ENCODE measurements around the gene C19orf33. TPM values are rescaled to one million over a fixed set of nuclear protein-coding genes. Genes with fewer than 3 reads are reported as not detected.
A peak's percentile ranks its signal among the peaks of the same experiment; 100 is the strongest.

The C19orf33 gene
- total RNA-seq, 8 experiments from 2014 or later = 2.4 TPM; not detected in 7

DNA sequence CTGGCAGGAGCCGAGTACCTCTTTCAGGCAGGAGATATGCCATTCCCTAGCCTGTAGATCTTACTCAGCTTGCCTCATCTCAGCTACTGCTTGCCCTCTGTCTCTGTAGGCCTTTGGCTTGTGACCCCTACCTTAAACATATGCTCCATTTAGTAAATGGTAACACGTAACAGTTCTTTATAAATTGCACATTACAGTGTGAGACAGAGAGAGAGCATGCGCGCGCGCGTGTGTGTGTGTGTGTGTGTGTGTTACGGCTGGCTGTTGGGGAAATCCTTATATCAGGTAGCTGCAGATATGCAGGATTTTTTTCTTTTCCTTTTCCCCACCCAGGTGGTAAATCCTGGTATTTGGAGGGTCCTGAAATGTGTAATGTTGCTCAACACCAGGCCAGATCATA is 35.5 kb upstream of the C19orf33 start:
- ATAC-seq (replicated peaks in 6 of 8) = no peak
- Histone ChIP-seq H3K27ac (no peak overlapping the region), H3K4me3 (no peak overlapping the region), H3K4me1 (replicated peaks in 1 of 2) (peaks cover 42 to 52% of the 10 kb centered on the region in 2 donors)
- in situ Hi-C loops (cut with MboI; ENCODE audit: low pct_unique_long_range_greater_than_20kb in 2 of 9, low sequenced_read_pairs in 9 of 9, unreplicated experiment in 9 of 9) = no loop called here
- WGBS, 10 experiments = 19 to 95% (median 62%) methylated on average over 1 to 8 of the region's 8 CpGs; no CpG with 5 or more reads in 4 of the 10 experiments

DNA sequence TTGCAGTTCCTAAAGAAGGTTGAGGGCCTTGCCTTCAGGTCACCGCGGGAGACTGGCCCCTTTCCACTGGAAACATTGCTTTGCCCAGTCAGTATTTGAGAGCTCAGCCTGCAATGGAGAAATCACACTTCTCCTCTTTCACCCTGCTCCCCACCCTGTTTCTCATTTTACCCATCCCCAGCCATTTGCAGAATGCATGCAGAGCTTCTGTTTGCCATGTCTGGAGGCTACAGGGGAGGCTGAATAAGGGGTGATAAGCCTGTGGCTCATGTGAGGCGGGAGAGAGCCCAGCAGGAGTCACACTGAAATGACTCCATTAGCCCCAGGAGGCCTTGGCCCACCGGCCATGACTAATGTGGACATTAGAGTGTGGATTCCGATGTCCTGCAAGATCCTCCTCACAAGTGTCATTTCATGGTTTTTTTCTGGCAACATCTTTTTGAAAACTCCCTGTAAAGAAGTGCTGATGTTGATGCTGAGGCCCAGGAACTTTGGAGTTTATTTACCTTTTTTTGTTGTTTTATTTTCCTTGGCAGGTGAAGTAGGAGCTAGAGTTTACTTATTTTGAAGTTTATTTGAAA is 33.4 kb upstream of the C19orf33 start:
- H3K27ac ChIP-seq = no peak overlapping the region
- in situ Hi-C loops (cut with MboI; ENCODE audit: low pct_unique_long_range_greater_than_20kb in 2 of 9, low sequenced_read_pairs in 9 of 9, unreplicated experiment in 9 of 9) = no loop called here

DNA sequence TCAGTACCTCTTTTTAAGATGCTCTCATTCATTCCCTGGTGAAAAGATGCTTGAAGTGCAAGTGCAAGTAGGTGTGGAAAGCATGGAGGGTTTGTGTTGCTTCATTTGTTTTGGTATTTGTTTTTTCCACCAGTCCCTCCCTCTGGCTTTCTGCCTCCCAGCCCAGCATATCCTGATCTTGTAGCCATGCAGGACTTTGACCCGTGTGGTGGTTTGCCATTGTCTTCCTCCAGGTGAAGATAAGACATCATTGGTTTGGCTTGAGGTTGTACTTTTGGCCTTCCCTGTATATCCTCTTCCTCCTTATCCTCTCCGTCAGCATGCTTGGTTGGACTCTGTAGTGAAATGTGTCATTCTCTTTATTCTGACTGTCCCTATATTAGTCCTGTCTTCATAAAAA is 30.6 kb upstream of the C19orf33 start:
- H3K4me1 ChIP-seq (replicated peaks in 1 of 2) = peaks cover 16 to 17% of the 10 kb centered on the region in 2 donors
- H3K27ac ChIP-seq = no peak overlapping the region
- ATAC-seq (replicated peaks in 6 of 8) = no peak
- no peak overlapping the region for H3K4me3 ChIP-seq
- in situ Hi-C loops (cut with MboI; ENCODE audit: low pct_unique_long_range_greater_than_20kb in 2 of 9, low sequenced_read_pairs in 9 of 9, unreplicated experiment in 9 of 9) = no loop called here
- WGBS, 10 experiments = 61 to 100% (median 71%) methylated on average over 1 to 2 of the region's 2 CpGs; no CpG with 5 or more reads in 4 of the 10 experiments

More for the DNA sequence above, 33.4 kb upstream of the C19orf33 start:
- H3K4me1 ChIP-seq (replicated peaks in 1 of 2) = peaks cover 34 to 38% of the 10 kb centered on the region in 2 donors
- no peak overlapping the region for H3K4me3 ChIP-seq
- WGBS, 10 experiments = 0 to 78% (median 62%) methylated on average over 1 to 5 of the region's 5 CpGs; no CpG with 5 or more reads in 4 of the 10 experiments
- ATAC-seq (replicated peaks in 6 of 8) = peak in 6 of 8 experiments; percentile 22 to 87 (median 59)

DNA sequence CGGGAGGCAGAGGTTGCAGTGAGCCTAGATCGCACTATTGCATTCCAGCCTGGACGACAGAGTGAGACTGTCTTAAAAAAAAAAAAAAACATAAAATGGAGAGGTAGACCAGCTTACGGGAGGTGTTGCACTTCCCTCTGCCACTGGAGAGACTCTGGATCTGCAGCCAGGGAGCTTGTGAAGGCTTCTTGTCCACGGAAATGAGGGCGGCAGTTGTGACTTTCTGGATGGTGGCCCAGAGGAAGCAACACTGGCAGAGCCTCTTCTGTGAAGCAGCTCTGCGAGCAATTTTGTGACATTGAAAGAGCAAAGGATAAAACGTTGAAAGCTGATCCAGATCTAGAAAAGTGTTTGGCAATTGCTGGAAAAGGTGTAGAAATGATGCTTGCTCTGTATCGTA is 29.3 kb upstream of the C19orf33 start:
- H3K4me3 ChIP-seq = no peak overlapping the region
- in situ Hi-C loops (cut with MboI; ENCODE audit: low pct_unique_long_range_greater_than_20kb in 2 of 9, low sequenced_read_pairs in 9 of 9, unreplicated experiment in 9 of 9) = no loop called here
- WGBS, 10 experiments = 20 to 89% (median 64%) methylated on average over 1 to 8 of the region's 9 CpGs; no CpG with 5 or more reads in 2 of the 10 experiments
- ATAC-seq (replicated peaks in 6 of 8) = no peak
- no peak overlapping the region for H3K27ac ChIP-seq
- peaks cover 9 to 16% of the 10 kb centered on the region in 2 donors for H3K4me1 ChIP-seq (replicated peaks in 1 of 2)

DNA sequence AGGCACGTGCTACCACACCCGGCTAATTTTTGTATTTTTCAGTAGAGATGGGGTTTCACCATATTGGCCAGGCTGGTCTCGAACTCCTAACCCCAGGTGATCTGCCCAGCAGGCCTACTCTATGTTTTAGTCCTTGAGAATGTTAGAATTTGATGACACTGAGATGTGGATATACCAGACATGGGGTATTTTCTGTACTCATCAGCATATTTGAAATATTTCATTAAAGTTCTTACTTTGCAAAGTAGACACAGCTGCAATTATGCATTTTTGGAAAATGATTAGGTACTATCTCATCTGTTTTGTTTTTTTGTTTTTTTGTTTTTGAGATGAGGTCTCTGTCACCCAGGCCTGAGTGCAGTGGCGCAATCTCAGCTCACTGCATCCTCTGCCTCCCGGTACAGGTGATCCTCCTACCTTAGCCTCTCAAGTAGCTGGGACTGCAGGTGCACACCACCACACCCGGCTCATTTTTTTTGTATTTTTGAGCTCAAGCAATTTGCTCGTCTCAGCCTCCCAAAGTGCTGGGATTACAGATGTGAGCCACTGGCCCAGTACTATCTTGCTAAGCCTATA is 27.0 kb upstream of the C19orf33 start:
- Histone ChIP-seq H3K4me1 (replicated peaks in 1 of 2) (peaks cover 0 to 8% of the 10 kb centered on the region in 2 donors), H3K27ac (no peak overlapping the region), H3K4me3 (no peak overlapping the region)
- no peak for ATAC-seq (replicated peaks in 6 of 8)
- 83 to 100% (median 95%) methylated on average over 1 to 6 of the region's 7 CpGs; no CpG with 5 or more reads in 4 of the 10 experiments for WGBS, 10 experiments
- in situ Hi-C loops (cut with MboI; ENCODE audit: low pct_unique_long_range_greater_than_20kb in 2 of 9, low sequenced_read_pairs in 9 of 9, unreplicated experiment in 9 of 9) = no loop called here

DNA sequence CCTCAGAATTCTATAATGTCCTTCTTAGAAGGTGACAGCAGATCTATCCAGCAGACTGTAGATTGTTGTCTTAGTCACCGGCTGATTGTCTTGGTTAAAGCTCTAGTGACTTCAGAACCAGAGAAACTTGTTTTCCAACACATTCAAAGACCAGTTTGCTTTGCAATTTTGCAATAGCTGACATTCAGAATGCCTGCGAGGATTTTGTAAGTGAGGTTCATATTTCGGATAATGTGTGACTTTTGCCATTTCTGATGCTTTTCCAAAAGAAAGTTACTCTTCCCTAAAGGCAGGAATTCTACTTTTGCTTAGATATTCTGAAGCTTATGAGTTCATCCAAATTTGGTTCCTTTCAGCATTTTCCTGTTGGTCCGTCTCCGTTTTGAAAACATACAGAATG is 26.5 kb upstream of the C19orf33 start:
- no peak overlapping the region for H3K27ac ChIP-seq
- no peak for ATAC-seq (replicated peaks in 6 of 8)
- in situ Hi-C loops (cut with MboI; ENCODE audit: low pct_unique_long_range_greater_than_20kb in 2 of 9, low sequenced_read_pairs in 9 of 9, unreplicated experiment in 9 of 9) = no loop called here
- H3K4me3 ChIP-seq = no peak overlapping the region
- WGBS, 10 experiments = 13 to 98% (median 80%) methylated on average over 2 to 5 of the region's 5 CpGs; no CpG with 5 or more reads in 1 of the 10 experiments
- H3K4me1 ChIP-seq (replicated peaks in 1 of 2) = peaks cover 0 to 8% of the 10 kb centered on the region in 2 donors

DNA sequence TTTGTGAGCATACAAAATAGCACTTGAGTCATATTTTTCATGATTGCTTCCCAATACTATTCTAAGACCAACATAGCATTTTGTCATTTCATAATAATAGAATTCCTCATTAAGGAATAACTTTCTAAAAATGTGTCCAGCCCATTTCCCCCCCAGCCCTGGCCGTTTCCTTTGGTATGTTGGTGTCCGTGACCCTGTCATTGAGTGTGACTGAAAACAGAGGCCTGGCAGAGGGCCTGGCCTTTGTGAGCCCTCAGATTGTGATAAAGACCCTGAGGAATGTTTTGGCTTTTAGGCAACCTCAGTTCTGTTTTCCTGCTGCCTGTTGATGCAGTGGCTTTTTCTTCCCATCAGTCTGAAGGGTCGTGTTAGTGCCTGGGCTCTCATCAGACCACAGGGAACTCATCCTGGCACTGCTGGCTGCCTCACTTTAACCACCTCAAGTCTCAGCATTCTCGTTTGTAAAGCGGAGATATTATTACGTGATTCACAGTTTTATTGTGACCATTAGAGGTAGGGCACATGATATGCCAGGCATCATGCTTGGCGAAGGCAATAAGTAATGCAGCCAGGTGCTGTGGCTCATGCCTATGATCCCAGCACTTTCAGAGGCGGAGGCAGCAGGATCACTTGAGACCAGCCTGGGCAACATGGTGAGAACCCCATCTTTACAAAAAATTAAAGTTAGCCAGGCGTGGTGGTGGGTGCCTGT is 25.9 kb upstream of the C19orf33 start:
- in situ Hi-C loops (cut with MboI; ENCODE audit: low pct_unique_long_range_greater_than_20kb in 2 of 9, low sequenced_read_pairs in 9 of 9, unreplicated experiment in 9 of 9) = no loop called here
- peaks cover 0 to 8% of the 10 kb centered on the region in 2 donors for H3K4me1 ChIP-seq (replicated peaks in 1 of 2)
- no peak for ATAC-seq (replicated peaks in 6 of 8)
- no peak overlapping the region for H3K27ac ChIP-seq
- 33 to 89% (median 60%) methylated on average over 1 to 7 of the region's 9 CpGs; no CpG with 5 or more reads in 2 of the 10 experiments for WGBS, 10 experiments
- H3K4me3 ChIP-seq = no peak overlapping the region

DNA sequence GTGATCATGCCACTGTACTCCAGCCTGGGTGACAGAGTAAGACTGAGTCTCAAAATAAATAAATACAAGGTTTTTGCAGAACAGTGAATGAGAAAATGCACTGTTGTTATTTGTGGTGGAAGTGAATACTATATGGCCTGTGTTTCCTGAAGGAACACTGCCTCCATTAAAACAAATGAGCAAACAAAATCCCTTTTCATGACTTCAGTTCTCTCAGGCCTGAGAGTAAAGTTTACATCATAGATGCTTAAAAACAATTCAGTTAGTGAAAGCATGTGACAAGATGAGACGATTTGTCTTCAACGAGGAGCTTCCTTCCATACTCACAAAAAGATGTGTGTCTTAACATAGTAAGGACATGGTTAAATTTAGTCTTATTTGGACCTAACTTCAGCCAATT is 25.3 kb upstream of the C19orf33 start:
- H3K4me1 ChIP-seq (replicated peaks in 1 of 2) = peaks cover 0 to 8% of the 10 kb centered on the region in 2 donors
- 40 to 80% (median 63%) methylated on average over 1 to 2 of the region's 2 CpGs; no CpG with 5 or more reads in 2 of the 10 experiments for WGBS, 10 experiments
- no peak overlapping the region for H3K27ac ChIP-seq
- no peak overlapping the region for H3K4me3 ChIP-seq
- no peak for ATAC-seq (replicated peaks in 6 of 8)
- in situ Hi-C loops (cut with MboI; ENCODE audit: low pct_unique_long_range_greater_than_20kb in 2 of 9, low sequenced_read_pairs in 9 of 9, unreplicated experiment in 9 of 9) = no loop called here

DNA sequence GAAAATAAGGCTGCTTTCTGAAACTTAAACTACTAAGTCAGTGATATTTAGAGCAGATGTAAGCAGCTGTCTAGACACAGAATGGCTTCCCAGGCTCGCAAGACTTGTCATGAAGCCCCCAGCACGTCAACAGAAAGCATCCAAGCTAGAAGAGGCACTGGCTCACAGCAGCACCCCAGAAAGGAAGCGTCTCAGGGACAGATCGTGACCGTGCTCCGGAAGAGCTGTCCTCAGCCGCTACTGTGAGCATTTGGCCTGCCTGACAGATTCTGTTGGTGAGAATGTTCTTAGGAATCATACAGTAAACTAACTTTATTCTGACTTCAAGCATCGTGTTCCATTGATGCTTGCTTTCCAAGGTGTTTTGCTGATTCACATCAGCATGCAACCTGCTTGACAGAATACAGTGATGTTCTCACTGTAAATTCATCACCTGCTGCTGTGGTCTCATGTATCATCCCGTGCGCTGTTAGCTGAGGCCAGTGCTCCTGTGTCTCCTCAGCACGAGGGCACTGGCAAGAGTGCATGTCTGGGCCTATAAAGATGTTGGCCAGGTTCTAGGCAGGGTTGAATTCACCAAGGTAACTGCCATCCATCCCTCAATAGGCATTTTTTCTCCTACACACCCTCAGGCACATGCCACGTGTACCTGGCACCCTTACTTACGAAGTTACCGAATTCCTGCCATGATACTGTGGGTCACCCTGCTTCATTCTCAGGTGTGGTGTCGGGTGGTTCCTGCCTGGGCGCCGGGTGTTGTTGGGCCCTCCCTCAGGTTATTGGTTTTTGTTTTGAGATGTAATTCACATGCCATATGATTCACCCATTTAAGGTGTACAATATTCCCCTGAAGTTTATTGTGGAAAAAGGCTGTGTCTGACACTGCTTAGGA is 23.8 kb upstream of the C19orf33 start:
- in situ Hi-C loops (cut with MboI; ENCODE audit: low pct_unique_long_range_greater_than_20kb in 2 of 9, low sequenced_read_pairs in 9 of 9, unreplicated experiment in 9 of 9) = no loop called here
- no peak overlapping the region for H3K27ac ChIP-seq
- peaks cover 0 to 8% of the 10 kb centered on the region in 2 donors for H3K4me1 ChIP-seq (replicated peaks in 1 of 2)
- ATAC-seq (replicated peaks in 6 of 8) = no peak
- H3K4me3 ChIP-seq = no peak overlapping the region
- WGBS, 10 experiments = 10 to 97% (median 78%) methylated on average over 2 to 15 of the region's 17 CpGs; no CpG with 5 or more reads in 1 of the 10 experiments

DNA sequence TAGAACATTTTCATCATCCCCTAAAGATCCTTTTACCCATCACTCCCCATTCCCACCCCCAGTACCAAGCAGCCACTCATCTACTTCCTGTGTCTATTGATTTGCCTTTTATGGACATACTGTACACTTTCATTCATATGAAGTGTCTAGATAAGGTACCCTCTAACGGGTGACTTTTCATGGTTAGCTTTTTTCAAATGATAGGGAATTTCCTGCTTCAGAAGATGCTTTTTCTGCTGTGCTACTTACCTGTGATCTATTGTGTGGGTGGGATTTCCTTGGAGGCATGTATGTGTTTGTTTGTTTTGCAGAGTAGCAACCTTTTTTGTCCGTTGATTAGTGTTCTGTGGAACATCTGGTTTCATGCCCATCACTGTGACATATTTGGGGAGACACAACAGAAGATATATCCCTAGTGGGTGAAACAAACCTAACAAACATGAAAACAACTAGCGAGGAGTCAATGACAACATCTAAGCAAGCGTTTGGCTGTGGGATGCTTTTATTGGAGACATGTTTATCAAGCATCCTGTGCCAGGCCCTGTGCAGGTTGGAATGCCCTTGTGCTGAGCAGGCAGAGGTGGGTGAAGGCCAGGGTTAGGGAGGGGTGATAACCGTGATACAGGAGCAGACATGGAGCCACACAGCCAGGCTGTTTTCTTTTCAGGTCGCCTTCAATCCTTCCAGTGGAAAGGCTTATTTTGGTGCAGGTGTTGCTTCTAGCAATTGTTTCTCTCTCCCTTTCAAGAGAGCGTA is 22.1 kb upstream of the C19orf33 start:
- Histone ChIP-seq H3K4me3 (no peak overlapping the region), H3K27ac (no peak overlapping the region), H3K4me1 (replicated peaks in 1 of 2) (peaks cover 0 to 8% of the 10 kb centered on the region in 2 donors)
- WGBS, 10 experiments = 20 to 100% (median 84%) methylated on average over 2 to 4 of the region's 7 CpGs; no CpG with 5 or more reads in 1 of the 10 experiments
- in situ Hi-C loops (cut with MboI; ENCODE audit: low pct_unique_long_range_greater_than_20kb in 2 of 9, low sequenced_read_pairs in 9 of 9, unreplicated experiment in 9 of 9) = no loop called here
- no peak for ATAC-seq (replicated peaks in 6 of 8)

DNA sequence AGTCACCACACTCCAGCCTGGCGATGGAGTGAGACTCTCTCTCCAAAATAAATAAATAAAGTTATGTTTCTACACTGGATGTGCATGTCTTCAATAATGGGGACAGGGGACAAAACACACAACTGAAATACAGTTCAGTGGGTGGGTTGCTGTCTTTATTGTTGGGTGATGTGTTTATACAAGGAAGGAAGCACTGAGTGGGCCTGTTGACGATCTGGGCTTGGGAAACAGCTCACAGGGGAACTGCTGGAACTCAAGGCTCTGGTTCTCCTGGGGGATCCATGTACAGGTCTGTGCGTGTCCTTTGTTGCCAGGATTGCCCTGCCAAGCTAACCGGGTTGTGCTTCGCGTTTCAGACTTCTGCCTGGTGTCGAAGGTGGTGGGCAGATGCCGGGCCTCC is 20.8 kb upstream of the C19orf33 start:
- H3K27ac ChIP-seq = no peak overlapping the region
- in situ Hi-C loops (cut with MboI; ENCODE audit: low pct_unique_long_range_greater_than_20kb in 2 of 9, low sequenced_read_pairs in 9 of 9, unreplicated experiment in 9 of 9) = no loop called here
- H3K4me1 ChIP-seq (replicated peaks in 1 of 2) = peaks cover 9 to 14% of the 10 kb centered on the region in 2 donors
- WGBS, 10 experiments = 76 to 100% (median 93%) methylated on average over 2 to 5 of the region's 8 CpGs; no CpG with 5 or more reads in 4 of the 10 experiments
- ATAC-seq (replicated peaks in 6 of 8) = no peak
- no peak overlapping the region for H3K4me3 ChIP-seq

DNA sequence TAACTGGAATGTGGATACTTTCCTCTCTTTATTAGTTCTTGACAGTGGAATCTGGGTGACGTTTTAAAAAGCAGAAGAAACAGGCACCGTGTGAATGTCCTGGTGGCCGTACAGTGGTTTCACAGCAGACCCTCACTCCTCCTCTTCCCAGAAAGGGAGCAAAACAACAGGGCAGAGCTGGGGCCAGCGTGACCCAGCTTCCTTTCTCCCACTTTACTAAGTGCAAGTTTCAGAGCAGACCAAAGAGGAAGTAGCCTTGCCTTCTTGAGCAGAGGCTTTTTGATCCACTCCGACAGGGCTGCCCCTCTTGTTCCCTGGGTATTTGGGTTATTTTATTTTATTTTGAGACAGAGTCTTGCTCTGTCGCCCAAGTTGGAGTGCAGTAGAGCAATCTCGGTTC is 19.6 kb upstream of the C19orf33 start:
- 60 to 100% (median 90%) methylated on average over 1 to 4 of the region's 7 CpGs for WGBS, 10 experiments
- Histone ChIP-seq H3K4me3 (no peak overlapping the region), H3K27ac (no peak overlapping the region), H3K4me1 (replicated peaks in 1 of 2) (peaks cover 11 to 14% of the 10 kb centered on the region in 2 donors)
- in situ Hi-C loops (cut with MboI; ENCODE audit: low pct_unique_long_range_greater_than_20kb in 2 of 9, low sequenced_read_pairs in 9 of 9, unreplicated experiment in 9 of 9) = no loop called here
- ATAC-seq (replicated peaks in 6 of 8) = no peak

Data from motor neuron (in vitro differentiated cells).